ENCODE measurements around the gene FTO. TPM values are rescaled to one million over a fixed set of nuclear protein-coding genes. Genes with fewer than 3 reads are reported as not detected.

Gene FTO
- total RNA-seq, 1 donor from 2014 or later: 98.6 TPM

DNA sequence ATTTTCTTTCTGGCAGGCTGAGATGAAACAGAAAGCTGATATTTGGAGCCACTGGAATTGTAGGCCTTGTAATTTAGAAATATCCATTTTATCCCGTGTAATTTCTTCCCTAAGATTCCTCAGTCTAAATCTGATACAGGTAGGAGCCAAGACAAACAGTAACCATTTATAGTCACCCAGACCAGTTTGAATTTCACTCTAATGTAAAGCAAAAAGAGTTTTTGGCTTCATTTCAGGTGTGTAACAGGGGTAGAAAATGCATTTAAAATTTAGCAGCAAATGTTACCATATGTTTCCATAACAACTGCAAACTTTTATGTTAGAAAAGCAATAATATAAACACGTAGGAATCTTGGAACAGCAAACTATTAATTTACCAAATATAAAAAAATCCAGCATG is 249.4 kb downstream of the FTO start:
- no peak for ATAC-seq

GRCh38 chr16:53955221-53955875 is 251.4 kb downstream of the FTO start:
- no peak for DNase-seq
- intact Hi-C loops (cut with DNase I): no loop called here
- TF ChIP-seq, protein P1, sequence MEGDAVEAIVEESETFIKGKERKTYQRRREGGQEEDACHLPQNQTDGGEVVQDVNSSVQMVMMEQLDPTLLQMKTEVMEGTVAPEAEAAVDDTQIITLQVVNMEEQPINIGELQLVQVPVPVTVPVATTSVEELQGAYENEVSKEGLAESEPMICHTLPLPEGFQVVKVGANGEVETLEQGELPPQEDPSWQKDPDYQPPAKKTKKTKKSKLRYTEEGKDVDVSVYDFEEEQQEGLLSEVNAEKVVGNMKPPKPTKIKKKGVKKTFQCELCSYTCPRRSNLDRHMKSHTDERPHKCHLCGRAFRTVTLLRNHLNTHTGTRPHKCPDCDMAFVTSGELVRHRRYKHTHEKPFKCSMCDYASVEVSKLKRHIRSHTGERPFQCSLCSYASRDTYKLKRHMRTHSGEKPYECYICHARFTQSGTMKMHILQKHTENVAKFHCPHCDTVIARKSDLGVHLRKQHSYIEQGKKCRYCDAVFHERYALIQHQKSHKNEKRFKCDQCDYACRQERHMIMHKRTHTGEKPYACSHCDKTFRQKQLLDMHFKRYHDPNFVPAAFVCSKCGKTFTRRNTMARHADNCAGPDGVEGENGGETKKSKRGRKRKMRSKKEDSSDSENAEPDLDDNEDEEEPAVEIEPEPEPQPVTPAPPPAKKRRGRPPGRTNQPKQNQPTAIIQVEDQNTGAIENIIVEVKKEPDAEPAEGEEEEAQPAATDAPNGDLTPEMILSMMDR (IDR thresholded peaks at IDR 0.05): no peak

More for the DNA sequence above, 249.4 kb downstream of the FTO start:
- intact Hi-C loops (cut with DNase I): no loop called here
- TF ChIP-seq, protein P1 (IDR thresholded peaks at IDR 0.05): no peak
- Histone ChIP-seq H3K36me3 (no peaks in the 10 kb centered on the region), H3K9me3 (no peaks in the 10 kb centered on the region), H3K4me3 (no peak overlapping the region), H3K4me1 (peaks cover 18% of the 10 kb centered on the region), H3K27me3 (ENCODE audit: low read depth) (no peaks in the 10 kb centered on the region), H3K27ac (no peak overlapping the region)
- no peak for DNase-seq

GRCh38 chr16:53958341-53958880 is 254.5 kb downstream of the FTO start:
- TF ChIP-seq, protein P1 (IDR thresholded peaks at IDR 0.05): no peak
- intact Hi-C loops (cut with DNase I): no loop called here

More at GRCh38 chr16:53955221-53955875, 251.4 kb downstream of the FTO start:
- Histone ChIP-seq H3K36me3 (no peaks in the 10 kb centered on the region), H3K4me3 (no peak overlapping the region), H3K27ac (no peak overlapping the region), H3K27me3 (ENCODE audit: low read depth) (no peaks in the 10 kb centered on the region), H3K9me3 (no peaks in the 10 kb centered on the region), H3K4me1 (peaks cover 15% of the 10 kb centered on the region)
- ATAC-seq: no peak

GRCh38 chr16:53960050-53960812 is 256.3 kb downstream of the FTO start:
- Histone ChIP-seq H3K36me3 (no peaks in the 10 kb centered on the region), H3K27me3 (ENCODE audit: low read depth) (no peaks in the 10 kb centered on the region), H3K4me3 (no peak overlapping the region), H3K9me3 (no peaks in the 10 kb centered on the region), H3K27ac (no peak overlapping the region), H3K4me1 (no peaks in the 10 kb centered on the region)
- DNase-seq: no peak
- no peak for ATAC-seq
- TF ChIP-seq, protein P1 (IDR thresholded peaks at IDR 0.05): no peak
- intact Hi-C loops (cut with DNase I): no loop called here

More at GRCh38 chr16:53958341-53958880, 254.5 kb downstream of the FTO start:
- Histone ChIP-seq H3K36me3 (no peaks in the 10 kb centered on the region), H3K4me3 (no peak overlapping the region), H3K27me3 (ENCODE audit: low read depth) (no peaks in the 10 kb centered on the region), H3K4me1 (no peaks in the 10 kb centered on the region), H3K9me3 (no peaks in the 10 kb centered on the region), H3K27ac (no peak overlapping the region)
- DNase-seq (no peak), ATAC-seq (no peak)

- Histone ChIP-seq H3K27ac (no peak overlapping the region), H3K27me3 (ENCODE audit: low read depth) (no peaks in the 10 kb centered on the region), H3K36me3 (no peaks in the 10 kb centered on the region), H3K4me3 (no peak overlapping the region), H3K4me1 (no peaks in the 10 kb centered on the region), H3K9me3 (no peaks in the 10 kb centered on the region)
- intact Hi-C loops (cut with DNase I): no loop called here
- TF ChIP-seq, protein P1 (IDR thresholded peaks at IDR 0.05): no peak
- DNase-seq (no peak), ATAC-seq (no peak)
Measured at GRCh38 chr16:53960954-53961616, 257.1 kb downstream of the FTO start.

Data from lower lobe of right lung (tissue), 2 donors.